Calu3 (cell line): ENCODE measurements around the gene CAPN15. TPM values are rescaled to one million over a fixed set of nuclear protein-coding genes. Genes with fewer than 3 reads are reported as not detected.

ENCODE experiments used
- BruUV-seq: library from RNA; stranded (reverse); fragments of 400-500 nt; replicated peaks from 2 replicates; lab custom pipeline; 2021; lab: Mats Ljungman, UMichigan
- CTCF ChIA-PET: fragments of 300-600 bp; sonication (Branson Sonifier 250); formaldehyde crosslinking; loops from one replicate; lab custom pipeline; 2022; ENCODE audit warnings: antibody characterized with exemption; lab: Charles Lee
- DNase-seq: peaks from one replicate; pipeline ENCODE4 v3.0.0; 2022
- H3K27ac Mint-ChIP-seq: one replicate; pipeline ENCODE4 v1.8.0; 2022; ENCODE audit warnings: mixed read lengths; ENCODE audit not compliant: unreplicated experiment
- H3K27me3 Mint-ChIP-seq: one replicate; pipeline ENCODE4 v1.8.0; 2022; ENCODE audit warnings: mixed read lengths; ENCODE audit not compliant: unreplicated experiment
- H3K36me3 Mint-ChIP-seq: one replicate; pipeline ENCODE4 v1.8.0; 2022; ENCODE audit warnings: mild to moderate bottlenecking, moderate library complexity, mixed read lengths; ENCODE audit not compliant: insufficient read depth, unreplicated experiment
- H3K4me1 Mint-ChIP-seq: one replicate; pipeline ENCODE4 v1.8.0; 2022; ENCODE audit warnings: mild to moderate bottlenecking, low read depth, mixed read lengths; ENCODE audit not compliant: unreplicated experiment
- H3K4me3 Mint-ChIP-seq: one replicate; pipeline ENCODE4 v1.8.0; 2022; ENCODE audit warnings: mild to moderate bottlenecking, low read depth, moderate library complexity, mixed read lengths; ENCODE audit not compliant: unreplicated experiment
- H3K9me3 Mint-ChIP-seq: one replicate; pipeline ENCODE4 v1.8.0; 2022; ENCODE audit warnings: low read depth, mixed read lengths; ENCODE audit not compliant: unreplicated experiment
- CTCF ChIP-seq: fragments of 200-600 bp; IDR thresholded peaks from one replicate; pipeline ENCODE4 v1.8.0; 2022; ENCODE audit warnings: antibody characterized with exemption; ENCODE audit not compliant: unreplicated experiment
- intact Hi-C: fragments of 100-400 bp; cut with micrococcal nuclease; formaldehyde crosslinking; loops from one replicate; pipeline ENCODE4 v1.10.0; 2022; ENCODE audit not compliant: unreplicated experiment
- total RNA-seq: library from RNA; stranded (reverse); gene quantifications from 2 replicates; pipeline ENCODE4 v1.2.3, GENCODE V29; 2022

Gene CAPN15
- total RNA-seq, 1 experiment from 2014 or later: 108 TPM

- Mint-ChIP-seq H3K4me1 (no peaks in the 10 kb centered on the region), H3K27ac (no peak overlapping the region), H3K9me3 (no peaks in the 10 kb centered on the region), H3K27me3 (no peaks in the 10 kb centered on the region), H3K4me3 (no peak overlapping the region), H3K36me3 (no peaks in the 10 kb centered on the region)
- CTCF ChIA-PET: no interaction called here
- no peak for DNase-seq
- intact Hi-C loops: no loop called here
- no TSS peak for BruUV-seq
- no peak for TF ChIP-seq CTCF
Observed at GRCh38 chr16:515939-516226, 11.6 kb upstream of the CAPN15 start.

- TF ChIP-seq CTCF: no peak
- Mint-ChIP-seq H3K36me3 (peaks cover 1% of the 10 kb centered on the region), H3K27me3 (no peaks in the 10 kb centered on the region), H3K27ac (no peak overlapping the region), H3K9me3 (no peaks in the 10 kb centered on the region), H3K4me3 (no peak overlapping the region), H3K4me1 (no peaks in the 10 kb centered on the region)
- intact Hi-C loops: no loop called here
- DNase-seq: no peak
- CTCF ChIA-PET: no interaction called here
- BruUV-seq: no TSS peak
Observed at GRCh38 chr16:516301-516700, 11.2 kb upstream of the CAPN15 start.

GRCh38 chr16:518858-519257 is 8.7 kb upstream of the CAPN15 start:
- Mint-ChIP-seq H3K4me1 (peaks cover 7% of the 10 kb centered on the region), H3K9me3 (no peaks in the 10 kb centered on the region), H3K36me3 (peaks cover 27% of the 10 kb centered on the region), H3K27me3 (no peaks in the 10 kb centered on the region), H3K27ac (no peak overlapping the region), H3K4me3 (no peak overlapping the region)
- no TSS peak for BruUV-seq
- DNase-seq: no peak
- TF ChIP-seq CTCF: no peak
- CTCF ChIA-PET: interaction anchor here (0.6 kb wide), 1 partner anchor 55 kb away, joined by 11 read pairs; no protein-coding TSS in a partner anchor
- intact Hi-C loops: no loop called here

DNA sequence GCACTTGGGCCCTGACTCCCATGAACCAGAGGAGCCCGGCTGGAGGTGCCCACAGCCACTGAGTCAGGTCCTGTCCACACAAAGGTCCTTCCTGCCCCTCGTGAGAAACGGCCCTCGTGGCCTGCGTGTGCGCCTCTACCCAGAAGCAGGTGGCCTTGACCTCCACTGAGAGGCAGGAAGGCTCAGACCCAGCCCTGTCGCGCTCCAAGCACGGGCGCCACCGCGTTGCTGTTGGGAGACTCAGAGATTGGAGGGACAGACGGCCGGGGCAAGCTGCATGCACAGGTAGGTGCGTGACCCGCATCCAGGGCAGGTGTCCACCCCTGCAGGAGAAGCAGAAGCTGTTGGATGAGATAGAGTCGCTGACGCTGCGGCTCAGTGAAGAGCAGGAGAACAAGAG is 8.1 kb upstream of the CAPN15 start:
- H3K27ac Mint-ChIP-seq: no peak overlapping the region
- CTCF ChIA-PET: interaction anchor here (0.7 kb wide), 1 partner anchor 14 kb away, joined by 3 read pairs; no protein-coding TSS in a partner anchor
- BruUV-seq: no TSS peak

More for the DNA sequence above, 8.1 kb upstream of the CAPN15 start:
- no peaks in the 10 kb centered on the region for H3K27me3 Mint-ChIP-seq
- H3K36me3 Mint-ChIP-seq: peaks cover 33% of the 10 kb centered on the region
- intact Hi-C loops: no loop called here
- no peak overlapping the region for H3K4me3 Mint-ChIP-seq
- H3K9me3 Mint-ChIP-seq: no peaks in the 10 kb centered on the region
- no peak for DNase-seq
- peaks cover 7% of the 10 kb centered on the region for H3K4me1 Mint-ChIP-seq
- TF ChIP-seq CTCF: no peak
